Activated B cell treated with CpG ODN at 0.5 μM for 24 hours (primary cell): ENCODE data around the gene HBA2. TPM values are rescaled to one million over a fixed set of nuclear protein-coding genes. Genes with fewer than 3 reads are reported as not detected.
"Not testable (repeated sequence)": the region's sequence is repeated elsewhere in the genome, so short reads cannot be mapped to it uniquely, and the experiment has no call there.

Source experiments
- ATAC-seq: fragments of 200-7000 bp; cut with Tn5 transposase; one replicate; pipeline ENCODE4 v1.10.0; 2021; ENCODE audit warnings: low read depth, mild to moderate bottlenecking, moderate library complexity
- CTCF ChIA-PET: fragments of 350-600 bp; sonication (Branson Sonifier 250); formaldehyde crosslinking; loops from one replicate; lab custom pipeline; 2021; ENCODE audit warnings: antibody characterized with exemption; lab: Charles Lee
- POLR2A ChIA-PET: fragments of 350-600 bp; sonication (Branson Sonifier 250); formaldehyde crosslinking; loops from one replicate; lab custom pipeline; 2021; ENCODE audit warnings: antibody characterized with exemption; lab: Charles Lee
- DNase-seq: peaks from one replicate; pipeline ENCODE4 v3.0.0; 2022
- H3K27ac Mint-ChIP-seq: one replicate; pipeline ENCODE4 v1.8.0; 2020; ENCODE audit warnings: mixed read lengths
- H3K27me3 Mint-ChIP-seq: one replicate; pipeline ENCODE4 v1.8.0; 2021; ENCODE audit warnings: mixed read lengths
- H3K36me3 Mint-ChIP-seq: one replicate; pipeline ENCODE4 v1.8.0; 2021; ENCODE audit warnings: low read depth, mixed read lengths
- H3K4me1 Mint-ChIP-seq: one replicate; pipeline ENCODE4 v1.8.0; 2021; ENCODE audit warnings: mixed read lengths
- H3K4me3 Mint-ChIP-seq: one replicate; pipeline ENCODE4 v1.8.0; 2020; ENCODE audit warnings: mild to moderate bottlenecking, mixed read lengths
- H3K9me3 Mint-ChIP-seq: one replicate; pipeline ENCODE4 v1.8.0; 2020; ENCODE audit warnings: mixed read lengths
- CTCF ChIP-seq: fragments of 200-600 bp; IDR thresholded peaks from one replicate; pipeline ENCODE4 v1.8.0; 2022; ENCODE audit warnings: antibody characterized with exemption, mild to moderate bottlenecking
- intact Hi-C: fragments of 100-400 bp; cut with micrococcal nuclease; formaldehyde crosslinking; loops from one replicate; pipeline ENCODE4 v1.15.1; 2024
- total RNA-seq: library from RNA; stranded (reverse); gene quantifications from 2 replicates; pipeline ENCODE4 v1.2.3, GENCODE V29; 2022

The HBA2 gene
- total RNA-seq, 1 donor from 2014 or later: 104 TPM

- Mint-ChIP-seq H3K27ac (no peak overlapping the region), H3K27me3 (no peaks in the 10 kb centered on the region), H3K36me3 (peaks cover 86% of the 10 kb centered on the region), H3K4me3 (no peak overlapping the region), H3K9me3 (no peaks in the 10 kb centered on the region), H3K4me1 (no peaks in the 10 kb centered on the region)
- ChIA-PET CTCF (no interaction called here), POLR2A (no interaction called here)
- no peak for TF ChIP-seq CTCF
- DNase-seq: no peak
- no peak for ATAC-seq
- intact Hi-C loops: no loop called here
Measured at GRCh38 chr16:193441-193840, 20.8 kb downstream of the HBA2 start.

- TF ChIP-seq CTCF: no peak
- H3K9me3 Mint-ChIP-seq: no peaks in the 10 kb centered on the region
- POLR2A ChIA-PET: no interaction called here
- no peak overlapping the region for H3K27ac Mint-ChIP-seq
- no peak overlapping the region for H3K4me3 Mint-ChIP-seq
- DNase-seq (no peak), ATAC-seq (no peak)
- H3K36me3 Mint-ChIP-seq: peaks cover 86% of the 10 kb centered on the region
- CTCF ChIA-PET: no interaction called here
- intact Hi-C loops: no loop called here
- no peaks in the 10 kb centered on the region for H3K4me1 Mint-ChIP-seq
- H3K27me3 Mint-ChIP-seq: no peaks in the 10 kb centered on the region
Measured at GRCh38 chr16:194516-194915, 21.8 kb downstream of the HBA2 start.

- ChIA-PET POLR2A (no interaction called here), CTCF (no interaction called here)
- Mint-ChIP-seq H3K4me1 (no peaks in the 10 kb centered on the region), H3K36me3 (peaks cover 76% of the 10 kb centered on the region), H3K4me3 (no peak overlapping the region), H3K9me3 (no peaks in the 10 kb centered on the region), H3K27ac (no peak overlapping the region), H3K27me3 (no peaks in the 10 kb centered on the region)
- DNase-seq (no peak), ATAC-seq (no peak)
- no peak for TF ChIP-seq CTCF
- intact Hi-C loops: no loop called here
Measured at GRCh38 chr16:200388-200787, 27.7 kb downstream of the HBA2 start.

- H3K27ac Mint-ChIP-seq: no peak overlapping the region
- no peak for TF ChIP-seq CTCF
- H3K36me3 Mint-ChIP-seq: peaks cover 81% of the 10 kb centered on the region
- H3K4me3 Mint-ChIP-seq: no peak overlapping the region
- CTCF ChIA-PET: no interaction called here
- DNase-seq: no peak
- intact Hi-C loops: no loop called here
- no peaks in the 10 kb centered on the region for H3K9me3 Mint-ChIP-seq
- POLR2A ChIA-PET: interaction anchor here (0.6 kb wide), 1 partner anchor 11 kb away, joined by 6 read pairs; no protein-coding TSS in a partner anchor
- no peak for ATAC-seq
- H3K27me3 Mint-ChIP-seq: no peaks in the 10 kb centered on the region
- H3K4me1 Mint-ChIP-seq: no peaks in the 10 kb centered on the region
Measured at GRCh38 chr16:203246-203645, 30.6 kb downstream of the HBA2 start.

GRCh38 chr16:204046-204445, 31.4 kb downstream of the HBA2 start:
- ATAC-seq, CTCF ChIA-PET, intact Hi-C loops, DNase-seq, H3K27ac Mint-ChIP-seq, H3K4me1 Mint-ChIP-seq, H3K4me3 Mint-ChIP-seq, POLR2A ChIA-PET, H3K27me3 Mint-ChIP-seq, H3K9me3 Mint-ChIP-seq: not testable (repeated sequence)
- H3K36me3 Mint-ChIP-seq: peaks cover 81% of the 10 kb centered on the region

- POLR2A ChIA-PET, H3K9me3 Mint-ChIP-seq, DNase-seq, H3K4me3 Mint-ChIP-seq, H3K27me3 Mint-ChIP-seq, intact Hi-C loops, H3K4me1 Mint-ChIP-seq, CTCF ChIA-PET, ATAC-seq, H3K27ac Mint-ChIP-seq: not testable (repeated sequence)
- peaks cover 88% of the 10 kb centered on the region for H3K36me3 Mint-ChIP-seq
Measured at GRCh38 chr16:209359-209758, 36.7 kb downstream of the HBA2 start.

GRCh38 chr16:211631-212180, 39.0 kb downstream of the HBA2 start:
- POLR2A ChIA-PET, ATAC-seq, H3K4me3 Mint-ChIP-seq, DNase-seq, CTCF ChIA-PET, H3K9me3 Mint-ChIP-seq, H3K4me1 Mint-ChIP-seq, H3K27me3 Mint-ChIP-seq, H3K27ac Mint-ChIP-seq, intact Hi-C loops: not testable (repeated sequence)
- peaks cover 84% of the 10 kb centered on the region for H3K36me3 Mint-ChIP-seq
